Measurements from ENCODE around the gene CTNNA2. TPM values are rescaled to one million over a fixed set of nuclear protein-coding genes. Genes with fewer than 3 reads are reported as not detected.

Gene CTNNA2
- polyA plus RNA-seq, 2 of the 4 experiments (the other 2 are of a cell fraction): 0.50 to 0.94 TPM

DNA sequence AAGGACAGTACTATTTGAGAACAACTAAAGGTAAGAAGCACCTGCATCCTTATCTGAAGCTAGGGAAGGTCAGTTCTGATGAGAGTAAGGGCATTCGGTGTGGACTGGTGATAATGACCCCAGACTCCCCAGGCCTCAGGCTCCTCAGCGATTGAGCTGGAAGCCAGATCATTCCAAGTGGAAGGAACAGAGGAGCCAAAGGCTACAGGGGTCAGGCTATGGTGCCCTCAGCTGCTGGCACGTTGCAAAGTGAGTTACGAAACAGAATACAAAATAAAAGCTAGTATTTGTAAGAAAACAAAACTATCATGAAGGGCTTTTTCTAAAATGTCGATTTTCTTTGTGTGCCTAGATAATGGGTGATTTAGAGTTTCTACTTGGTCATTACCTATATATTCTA is 960.2 kb downstream of the CTNNA2 start:
- WGBS (ENCODE audit: missing lambda C conversion rate): 3% methylated on average over 5 of the region's 5 CpGs
- H3K4me1 ChIP-seq: no peaks in the 10 kb centered on the region
- ChIA-PET CTCF (no interaction called here), POLR2A (no interaction called here)
- FAIRE-seq: no peak
- no peak for TF ChIP-seq JUN (IDR thresholded peaks at IDR 0.05)
- TF ChIP-seq EP300 (IDR thresholded peaks at IDR 0.05): no peak
- no peak for TF ChIP-seq TFCP2L1 (CRISPR knock-in tag; IDR thresholded peaks at IDR 0.05)
- TF ChIP-seq CBX2 (IDR thresholded peaks at IDR 0.05; ENCODE audit: borderline replicate concordance, low read depth): no peak
- TF ChIP-seq ZSCAN20 (CRISPR knock-in tag; IDR thresholded peaks at IDR 0.05): no peak
- TF ChIP-seq HDAC2 (IDR thresholded peaks at IDR 0.05): no peak
- no peak for TF ChIP-seq RARB (CRISPR knock-in tag; IDR thresholded peaks at IDR 0.05)
- DNase-seq (ENCODE audit: low read depth in 1 of 2, low spot score in 1 of 2): no peak
- H3K9me3 ChIP-seq: peaks cover 6% of the 10 kb centered on the region; the same call in 2 of the 3 replicates
- H3K27ac ChIP-seq: no peak overlapping the region
- ATAC-seq: no peak
- no peak overlapping the region for H3K4me2 ChIP-seq
- H3K4me3 ChIP-seq: no peak overlapping the region

DNA sequence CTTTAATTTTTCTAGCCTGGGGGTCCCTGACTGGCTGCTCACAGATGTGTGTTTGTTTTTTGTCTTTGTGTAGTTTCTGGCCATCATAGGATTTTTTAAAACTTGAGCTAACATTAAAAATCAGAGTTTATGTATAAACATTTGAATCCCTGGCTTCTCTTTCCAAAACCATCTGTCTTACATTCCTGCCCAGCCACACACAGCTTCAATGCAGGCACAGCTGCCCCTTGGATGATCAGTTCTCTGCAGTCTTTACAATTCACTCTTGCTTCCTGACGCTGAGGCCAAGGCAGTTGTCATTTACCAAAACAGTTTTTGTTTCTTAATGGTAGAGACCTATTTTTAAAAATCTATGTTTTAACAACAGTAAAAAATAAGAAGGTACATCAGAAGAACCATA is 960.9 kb downstream of the CTNNA2 start:
- WGBS (ENCODE audit: missing lambda C conversion rate): 9% methylated on average over 1 of the region's 1 CpG
- POLR2A ChIA-PET: no interaction called here
- no peak for DNase-seq (ENCODE audit: low read depth in 1 of 2, low spot score in 1 of 2)

DNA sequence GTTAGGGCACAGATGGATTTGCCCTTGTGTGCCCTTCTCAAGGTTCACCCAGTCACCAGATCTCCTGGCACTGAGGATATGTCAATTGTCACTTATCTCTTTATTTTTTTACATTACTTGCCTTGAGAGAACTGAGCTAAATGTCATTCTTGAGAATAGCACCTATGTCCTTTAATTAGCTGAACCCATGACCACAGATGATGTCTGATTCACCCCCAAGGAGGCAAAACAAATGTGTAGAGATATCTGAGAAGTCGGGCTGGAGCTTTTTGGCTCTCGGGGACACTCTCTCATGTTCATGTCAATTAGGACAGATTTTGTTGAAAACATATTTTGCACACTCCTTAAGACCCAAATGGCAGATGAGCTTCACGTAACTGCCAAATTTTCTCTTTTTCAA is 963.1 kb downstream of the CTNNA2 start:
- ChIA-PET CTCF (no interaction called here), POLR2A (no interaction called here)
- no peak overlapping the region for H3K4me2 ChIP-seq
- DNase-seq (ENCODE audit: low read depth in 1 of 2, low spot score in 1 of 2) (no peak), FAIRE-seq (no peak), ATAC-seq (no peak)
- 10% methylated on average over 3 of the region's 3 CpGs for WGBS (ENCODE audit: missing lambda C conversion rate)
- no peaks in the 10 kb centered on the region for H3K4me1 ChIP-seq
- TF ChIP-seq RAD21 (conservative IDR thresholded peaks at IDR 0.05 in 1 of 2, IDR thresholded peaks at IDR 0.05 in 1 of 2): no peak
- no peak for TF ChIP-seq CBX8 (IDR thresholded peaks at IDR 0.05)
- TF ChIP-seq, protein P1, sequence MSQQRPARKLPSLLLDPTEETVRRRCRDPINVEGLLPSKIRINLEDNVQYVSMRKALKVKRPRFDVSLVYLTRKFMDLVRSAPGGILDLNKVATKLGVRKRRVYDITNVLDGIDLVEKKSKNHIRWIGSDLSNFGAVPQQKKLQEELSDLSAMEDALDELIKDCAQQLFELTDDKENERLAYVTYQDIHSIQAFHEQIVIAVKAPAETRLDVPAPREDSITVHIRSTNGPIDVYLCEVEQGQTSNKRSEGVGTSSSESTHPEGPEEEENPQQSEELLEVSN (IDR thresholded peaks at IDR 0.05; ENCODE audit: borderline replicate concordance, low read depth): no peak
- TF ChIP-seq ZC3H11A (IDR thresholded peaks at IDR 0.05): no peak
- TF ChIP-seq, protein P2, sequence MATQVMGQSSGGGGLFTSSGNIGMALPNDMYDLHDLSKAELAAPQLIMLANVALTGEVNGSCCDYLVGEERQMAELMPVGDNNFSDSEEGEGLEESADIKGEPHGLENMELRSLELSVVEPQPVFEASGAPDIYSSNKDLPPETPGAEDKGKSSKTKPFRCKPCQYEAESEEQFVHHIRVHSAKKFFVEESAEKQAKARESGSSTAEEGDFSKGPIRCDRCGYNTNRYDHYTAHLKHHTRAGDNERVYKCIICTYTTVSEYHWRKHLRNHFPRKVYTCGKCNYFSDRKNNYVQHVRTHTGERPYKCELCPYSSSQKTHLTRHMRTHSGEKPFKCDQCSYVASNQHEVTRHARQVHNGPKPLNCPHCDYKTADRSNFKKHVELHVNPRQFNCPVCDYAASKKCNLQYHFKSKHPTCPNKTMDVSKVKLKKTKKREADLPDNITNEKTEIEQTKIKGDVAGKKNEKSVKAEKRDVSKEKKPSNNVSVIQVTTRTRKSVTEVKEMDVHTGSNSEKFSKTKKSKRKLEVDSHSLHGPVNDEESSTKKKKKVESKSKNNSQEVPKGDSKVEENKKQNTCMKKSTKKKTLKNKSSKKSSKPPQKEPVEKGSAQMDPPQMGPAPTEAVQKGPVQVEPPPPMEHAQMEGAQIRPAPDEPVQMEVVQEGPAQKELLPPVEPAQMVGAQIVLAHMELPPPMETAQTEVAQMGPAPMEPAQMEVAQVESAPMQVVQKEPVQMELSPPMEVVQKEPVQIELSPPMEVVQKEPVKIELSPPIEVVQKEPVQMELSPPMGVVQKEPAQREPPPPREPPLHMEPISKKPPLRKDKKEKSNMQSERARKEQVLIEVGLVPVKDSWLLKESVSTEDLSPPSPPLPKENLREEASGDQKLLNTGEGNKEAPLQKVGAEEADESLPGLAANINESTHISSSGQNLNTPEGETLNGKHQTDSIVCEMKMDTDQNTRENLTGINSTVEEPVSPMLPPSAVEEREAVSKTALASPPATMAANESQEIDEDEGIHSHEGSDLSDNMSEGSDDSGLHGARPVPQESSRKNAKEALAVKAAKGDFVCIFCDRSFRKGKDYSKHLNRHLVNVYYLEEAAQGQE (IDR thresholded peaks at IDR 0.05): no peak
- TF ChIP-seq NR3C1 (IDR thresholded peaks at IDR 0.05): no peak
- H3K9me3 ChIP-seq: peaks cover 4% of the 10 kb centered on the region; the same call in 2 of the 3 replicates
- H3K4me3 ChIP-seq: no peak overlapping the region
- H3K27ac ChIP-seq: no peak overlapping the region

More for the DNA sequence above, 960.9 kb downstream of the CTNNA2 start:
- FAIRE-seq (no peak), ATAC-seq (no peak)
- H3K9me3 ChIP-seq: peaks cover 4% of the 10 kb centered on the region; the same call in 2 of the 3 replicates
- CTCF ChIA-PET: no interaction called here
- TF ChIP-seq MAFK (IDR thresholded peaks at IDR 0.05; ENCODE audit: partially characterized antibody): no peak
- TF ChIP-seq SREBF2 (IDR thresholded peaks at IDR 0.05): no peak
- TF ChIP-seq FOSL2 (IDR thresholded peaks at IDR 0.05): no peak
- no peak for TF ChIP-seq FOSL2 (CRISPR knock-in tag; IDR thresholded peaks at IDR 0.05)
- TF ChIP-seq RARB (CRISPR knock-in tag; IDR thresholded peaks at IDR 0.05): no peak
- H3K4me2 ChIP-seq: no peak overlapping the region
- no peak overlapping the region for H3K4me3 ChIP-seq
- H3K27ac ChIP-seq: no peak overlapping the region
- H3K4me1 ChIP-seq: no peaks in the 10 kb centered on the region

DNA sequence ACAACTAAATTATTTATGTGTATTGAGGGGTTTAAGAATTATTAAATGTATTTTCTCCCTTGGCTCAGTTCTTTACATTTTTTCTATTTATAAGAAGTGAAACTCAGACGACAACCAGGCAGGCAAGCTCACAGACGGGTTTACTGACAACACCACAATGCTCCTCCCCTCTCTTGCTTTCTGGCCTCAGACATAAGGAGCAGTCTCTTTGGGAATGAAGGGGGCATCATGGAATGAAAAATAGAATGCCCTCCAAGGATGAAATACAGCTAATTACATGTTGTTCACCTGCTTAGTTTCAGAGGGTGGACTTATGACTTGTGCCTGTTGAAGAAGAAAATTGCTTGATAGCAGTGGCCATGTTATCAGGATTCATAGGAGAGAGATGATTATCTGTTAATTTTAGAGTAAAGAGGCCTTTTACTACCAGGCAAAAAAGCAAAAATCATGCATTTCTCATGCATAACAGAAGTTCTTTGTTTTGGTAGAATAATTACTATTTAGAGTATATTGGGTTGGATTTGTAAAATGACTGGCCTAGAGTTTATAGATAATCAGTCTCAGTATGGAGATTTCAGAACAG is 963.8 kb downstream of the CTNNA2 start:
- FAIRE-seq (no peak), DNase-seq (ENCODE audit: low read depth in 1 of 2, low spot score in 1 of 2) (no peak), ATAC-seq (no peak)
- ChIA-PET POLR2A (no interaction called here), CTCF (no interaction called here)
- TF ChIP-seq NR3C1 (IDR thresholded peaks at IDR 0.05): no peak
- TF ChIP-seq BHLHE40 (IDR thresholded peaks at IDR 0.05; ENCODE audit: low read depth, low read length): no peak
- Histone ChIP-seq H3K4me2 (no peak overlapping the region), H3K4me3 (no peak overlapping the region), H3K4me1 (no peaks in the 10 kb centered on the region), H3K27ac (no peak overlapping the region), H3K9me3 (peaks cover 4% of the 10 kb centered on the region; the same call in 1 of the 3 replicates)
- 21% methylated on average over 2 of the region's 2 CpGs for WGBS (ENCODE audit: missing lambda C conversion rate)

All from A549 (cell line).